Measurements from ENCODE around the gene RPS2.

Gene RPS2

GRCh38 chr16:1918351-1919326 lies 46.0 kb downstream of the RPS2 start, which contains the start of gene HS3ST6:
Gene HS3ST6, minus strand, starts transcription at chr16:1918415. Its CDS starts 92 bp downstream, at chr16:1918323.
- DNase-seq (ENCODE audit: low spot score), result no peak

DNA sequence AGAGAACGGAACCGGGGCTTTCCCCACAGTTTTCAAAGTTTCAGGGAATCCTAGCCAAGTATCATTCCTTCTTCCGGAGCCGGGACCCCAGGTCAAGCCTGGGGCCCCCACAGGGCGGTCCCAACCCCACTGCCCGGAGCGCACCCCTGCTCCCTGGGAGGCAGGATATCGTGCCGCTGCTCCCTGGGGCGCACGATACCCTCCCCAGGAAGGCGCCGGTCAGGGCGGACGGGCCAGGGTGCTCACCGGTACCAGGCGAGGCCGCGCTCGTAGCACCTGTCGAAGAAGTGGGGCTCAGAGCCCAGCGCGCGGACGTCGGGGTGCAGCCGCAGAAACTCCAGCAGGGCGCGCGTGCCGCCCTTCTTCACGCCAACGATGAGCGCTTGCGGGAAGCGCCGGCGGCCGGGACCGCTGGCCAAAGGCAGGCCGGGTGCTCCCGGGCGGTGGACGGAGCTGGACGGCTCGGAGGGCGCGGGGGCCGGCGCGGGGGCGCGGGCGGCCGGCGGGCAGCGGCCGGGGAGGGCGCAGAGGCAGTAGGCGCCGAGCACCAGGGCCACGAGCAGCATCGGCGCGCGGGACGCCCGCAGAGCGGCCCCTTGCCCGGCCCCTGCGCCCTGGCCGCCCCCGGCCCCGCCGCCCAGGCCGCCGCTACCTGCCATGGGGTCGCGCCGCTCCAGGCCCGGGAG lies 46.8 kb downstream of the RPS2 start:
- DNase-seq (ENCODE audit: low spot score), result no peak

GRCh38 chr16:1917056-1917664 lies 47.5 kb downstream of the RPS2 start:
- DNase-seq (ENCODE audit: low spot score), result no peak

GRCh38 chr16:1916640-1916990 lies 48.0 kb downstream of the RPS2 start:
- DNase-seq (ENCODE audit: low spot score), result no peak

- no peak for DNase-seq (ENCODE audit: low spot score)
These were observed 48.6 kb downstream of the RPS2 start for GRCh38 chr16:1915732-1916639.

GRCh38 chr16:1914988-1915387 lies 49.6 kb downstream of the RPS2 start:
- no peak for DNase-seq (ENCODE audit: low spot score)

DNA sequence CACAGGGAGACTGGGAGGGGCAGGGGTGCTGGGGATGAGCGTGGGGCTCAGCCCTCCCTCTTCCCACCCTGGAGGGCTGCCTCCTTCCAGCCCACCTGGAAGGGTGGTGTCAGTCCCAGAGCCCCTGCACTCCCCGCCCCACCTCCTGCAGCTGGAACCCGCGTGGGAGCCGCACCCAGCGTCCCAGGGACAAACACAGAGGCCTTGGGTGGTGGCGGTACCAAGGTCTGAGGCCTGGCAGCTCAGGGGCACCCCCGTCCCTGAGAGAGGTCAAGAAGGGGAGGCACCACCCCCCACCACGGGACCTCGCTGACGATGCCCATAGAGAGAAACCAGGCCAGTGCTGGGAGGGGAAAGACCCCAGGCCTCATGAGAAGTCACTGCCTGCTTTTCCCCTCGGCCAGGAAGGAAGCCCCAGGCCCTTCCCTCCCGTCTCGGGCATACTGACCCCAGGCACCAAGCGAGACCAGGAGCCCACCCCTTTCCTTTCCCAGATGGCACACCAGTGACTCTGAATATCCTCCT lies 50.5 kb downstream of the RPS2 start:
- no peak for DNase-seq (ENCODE audit: low spot score)

DNA sequence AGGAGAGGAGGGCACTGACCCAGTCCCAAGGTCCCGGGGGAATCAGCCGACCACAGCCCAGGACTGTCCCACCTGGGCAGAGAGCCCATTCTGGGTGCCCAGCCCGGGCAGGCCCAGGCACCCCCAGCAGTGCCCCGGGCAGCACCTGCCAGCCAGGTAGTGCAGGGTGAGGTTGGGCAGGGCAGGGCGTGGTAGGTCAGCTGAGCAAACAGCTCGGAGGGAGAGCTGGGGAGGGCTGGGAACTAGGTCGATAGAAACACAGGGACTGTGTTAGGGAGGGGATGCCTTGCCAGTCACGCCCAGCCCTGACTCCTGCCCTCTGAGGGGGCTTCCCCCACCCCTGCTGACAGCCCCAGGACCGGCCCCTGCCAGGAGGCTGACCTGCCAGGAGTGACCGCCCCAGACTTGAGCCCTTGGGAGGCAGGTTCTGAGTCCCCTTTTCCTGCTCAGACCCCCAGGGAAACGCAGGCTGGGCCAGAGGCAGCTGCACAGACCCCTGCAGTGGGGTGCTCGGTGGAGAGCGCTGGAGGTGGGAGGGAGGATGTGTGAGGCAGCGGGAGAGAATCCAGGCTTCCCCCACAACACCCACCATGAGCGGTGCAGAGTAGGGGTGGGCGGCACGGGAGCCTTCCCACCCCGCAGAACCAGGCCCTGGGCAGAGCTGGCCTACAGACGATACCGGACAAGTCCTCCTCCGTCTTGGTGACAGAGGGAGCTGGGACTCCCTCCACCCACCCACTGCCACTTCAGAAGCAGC lies 51.1 kb downstream of the RPS2 start:
- peak; percentile 71 for DNase-seq (ENCODE audit: low spot score)

DNA sequence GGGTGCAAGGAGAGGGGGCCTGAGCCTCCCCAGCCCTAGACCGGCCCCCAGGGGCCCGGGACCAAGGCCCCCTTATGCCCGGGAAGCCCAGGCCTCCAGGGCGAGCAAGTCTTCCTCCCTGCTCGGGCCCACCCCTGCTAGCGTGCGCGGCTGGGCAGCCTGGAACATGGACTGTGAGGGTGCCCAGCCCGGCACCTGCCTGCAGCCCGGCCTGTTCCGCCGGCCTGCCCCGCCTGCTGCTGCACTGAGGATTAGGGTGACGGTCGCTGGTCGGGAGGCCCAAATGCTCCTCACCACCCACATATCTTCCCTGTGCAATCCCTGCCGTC lies 52.4 kb downstream of the RPS2 start:
- DNase-seq (ENCODE audit: low spot score), result no peak

All from SW480 (cell line).